HEK293T (cell line): Measurements from ENCODE around the gene CCDC15.
"Not testable (repeated sequence)": the region's sequence is repeated elsewhere in the genome, so short reads cannot be mapped to it uniquely, and the experiment has no call there.

Experiments used
- CTCF ChIA-PET: fragments of 350-600 bp; formaldehyde crosslinking; extraction: SDS; loops from one replicate; lab custom pipeline; 2021; ENCODE audit warnings: antibody characterized with exemption, inconsistent platforms; lab: Yijun Ruan, JAX
- POLR2A ChIA-PET: fragments of 350-600 bp; formaldehyde crosslinking; extraction: SDS; loops from one replicate; lab custom pipeline; 2020; ENCODE audit warnings: antibody characterized with exemption, inconsistent platforms; lab: Yijun Ruan, JAX
- DNase-seq: peaks from one replicate; pipeline ENCODE4 v3.0.0; 2012; ENCODE audit warnings: mixed read lengths; ENCODE audit errors: extremely low spot score
- ARNT ChIP-seq: fragments of 450-650 bp; IDR thresholded peaks from 2 replicates; pipeline ENCODE4 v1.6.1; 2017; ENCODE audit warnings: mild to moderate bottlenecking
- BHLHE40 ChIP-seq: fragments of 450-650 bp; IDR thresholded peaks from 2 replicates; pipeline ENCODE4 v1.6.1; 2016; ENCODE audit warnings: mild to moderate bottlenecking, moderate library complexity, borderline replicate concordance
- CTBP1 ChIP-seq: fragments of 450-650 bp; IDR thresholded peaks from 2 replicates; pipeline ENCODE4 v1.6.1; 2016; ENCODE audit warnings: borderline replicate concordance
- ELF4 ChIP-seq: fragments of 450-650 bp; IDR thresholded peaks from 2 replicates; pipeline ENCODE4 v1.6.1; 2017; ENCODE audit warnings: antibody characterized with exemption
- FOXA1 ChIP-seq: fragments of 450-650 bp; IDR thresholded peaks from 2 replicates; pipeline ENCODE4 v1.6.1; 2016; ENCODE audit warnings: mild to moderate bottlenecking
- FOXK2 ChIP-seq: fragments of 450-650 bp; IDR thresholded peaks from 2 replicates; pipeline ENCODE4 v1.6.1; 2016; ENCODE audit warnings: mild to moderate bottlenecking
- FOXM1 ChIP-seq: fragments of 450-650 bp; IDR thresholded peaks from 2 replicates; pipeline ENCODE4 v1.6.1; 2017; ENCODE audit warnings: mild to moderate bottlenecking, borderline replicate concordance
- HDGF ChIP-seq: fragments of 450-650 bp; IDR thresholded peaks from 2 replicates; pipeline ENCODE4 v1.6.1; 2017; ENCODE audit warnings: antibody characterized with exemption, borderline replicate concordance
- L3MBTL2 ChIP-seq: fragments of 450-650 bp; conservative IDR thresholded peaks from 2 replicates; pipeline ENCODE4 v1.6.1; 2016; ENCODE audit warnings: mild to moderate bottlenecking
- LEF1 ChIP-seq: fragments of 450-650 bp; IDR thresholded peaks from 2 replicates; pipeline ENCODE4 v1.6.1; 2017; ENCODE audit warnings: mild to moderate bottlenecking, borderline replicate concordance
- NFRKB ChIP-seq: fragments of 450-650 bp; IDR thresholded peaks from 2 replicates; pipeline ENCODE4 v1.6.1; 2016; ENCODE audit warnings: mild to moderate bottlenecking, moderate library complexity
- SP1 ChIP-seq: fragments of 450-650 bp; IDR thresholded peaks from 2 replicates; pipeline ENCODE4 v1.6.1; 2017
- SUZ12 ChIP-seq: fragments of 450-650 bp; IDR thresholded peaks from 2 replicates; pipeline ENCODE4 v1.6.1; 2016; ENCODE audit warnings: mild to moderate bottlenecking
- TARDBP ChIP-seq: fragments of 450-650 bp; IDR thresholded peaks from 2 replicates; pipeline ENCODE4 v1.6.1; 2016
- ZNF384 ChIP-seq: fragments of 450-650 bp; IDR thresholded peaks from 2 replicates; pipeline ENCODE4 v1.6.1; 2016
- TF ChIP-seq, protein P1 (sequence below): fragments of 450-650 bp; IDR thresholded peaks from 2 replicates; pipeline ENCODE4 v1.6.1; 2016

The CCDC15 gene

DNA sequence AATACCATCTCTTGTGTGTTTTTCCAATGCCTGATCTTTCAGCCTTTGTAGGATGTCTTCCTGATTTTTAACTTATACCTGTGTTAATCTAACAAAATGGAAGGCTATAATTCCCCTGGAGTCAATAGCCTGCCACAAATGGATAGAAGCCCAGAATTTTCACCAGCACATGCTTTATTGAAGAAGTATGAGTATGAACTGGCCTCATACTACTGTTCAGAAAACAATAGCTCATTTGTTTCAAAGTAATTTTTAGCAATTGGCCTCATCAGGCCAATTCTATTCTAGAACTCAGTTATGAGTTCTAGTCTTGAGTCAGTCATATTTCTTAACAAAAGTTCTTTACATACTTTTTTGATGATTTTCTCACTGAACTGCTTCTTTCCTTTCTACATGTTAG lies 68.5 kb downstream of the CCDC15 start:
- ChIA-PET POLR2A (no interaction called here), CTCF (no interaction called here)
- TF ChIP-seq CTBP1 = no peak
- TF ChIP-seq SP1 = no peak
- TF ChIP-seq, protein P1, sequence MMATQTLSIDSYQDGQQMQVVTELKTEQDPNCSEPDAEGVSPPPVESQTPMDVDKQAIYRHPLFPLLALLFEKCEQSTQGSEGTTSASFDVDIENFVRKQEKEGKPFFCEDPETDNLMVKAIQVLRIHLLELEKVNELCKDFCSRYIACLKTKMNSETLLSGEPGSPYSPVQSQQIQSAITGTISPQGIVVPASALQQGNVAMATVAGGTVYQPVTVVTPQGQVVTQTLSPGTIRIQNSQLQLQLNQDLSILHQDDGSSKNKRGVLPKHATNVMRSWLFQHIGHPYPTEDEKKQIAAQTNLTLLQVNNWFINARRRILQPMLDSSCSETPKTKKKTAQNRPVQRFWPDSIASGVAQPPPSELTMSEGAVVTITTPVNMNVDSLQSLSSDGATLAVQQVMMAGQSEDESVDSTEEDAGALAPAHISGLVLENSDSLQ = no peak
- no peak for TF ChIP-seq SUZ12
- no peak for TF ChIP-seq HDGF
- TF ChIP-seq L3MBTL2 = no peak
- TF ChIP-seq BHLHE40 = no peak
- no peak for TF ChIP-seq ELF4
- no peak for TF ChIP-seq NFRKB
- TF ChIP-seq ARNT = no peak
- no peak for TF ChIP-seq TARDBP
- TF ChIP-seq FOXK2 = no peak
- TF ChIP-seq ZNF384 = no peak
- TF ChIP-seq FOXA1 = no peak
- no peak for TF ChIP-seq LEF1
- TF ChIP-seq FOXM1 = no peak
- no peak for DNase-seq

DNA sequence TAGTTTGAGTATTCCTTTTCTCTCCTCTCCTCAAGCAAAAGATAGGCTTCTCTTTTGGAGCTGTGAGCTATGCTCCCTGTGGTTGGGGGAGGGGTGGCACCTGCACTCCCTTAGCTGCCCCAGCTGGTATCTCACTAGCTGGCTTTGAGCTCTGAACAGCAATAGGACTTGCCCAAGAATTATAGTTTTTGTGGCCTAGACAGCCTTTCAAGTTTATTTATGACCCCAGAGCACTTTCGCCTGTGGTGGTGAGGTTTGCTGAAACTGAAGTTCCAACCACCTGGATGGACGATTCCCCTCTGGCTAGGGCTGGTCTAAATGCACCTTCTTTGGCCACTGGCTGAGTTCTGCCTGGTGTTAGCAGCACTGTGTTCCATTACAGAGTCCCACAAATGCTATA lies 72.0 kb downstream of the CCDC15 start:
- TF ChIP-seq ZNF384 (no peak), FOXA1 (no peak)
- ChIA-PET POLR2A (no interaction called here), CTCF (no interaction called here)
- DNase-seq = no peak

DNA sequence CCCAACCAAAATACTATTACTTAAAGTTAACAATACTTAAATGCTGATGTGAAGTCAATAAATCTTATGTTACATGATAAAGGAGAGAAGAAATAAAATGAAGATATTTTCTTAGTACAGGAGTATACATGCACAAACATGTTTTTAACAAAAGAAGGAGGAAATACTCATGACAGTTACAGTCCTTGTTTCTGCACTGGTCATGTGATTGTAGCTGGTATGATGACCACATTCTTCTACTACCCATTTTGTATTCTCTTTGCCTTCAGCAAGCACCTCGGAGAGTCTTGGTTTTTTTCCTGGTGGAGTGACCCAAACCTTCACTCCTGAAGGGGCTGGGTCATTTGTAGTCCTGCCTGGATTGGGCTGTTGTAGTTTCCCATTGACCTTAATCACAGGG lies 75.4 kb downstream of the CCDC15 start:
- CTCF ChIA-PET, POLR2A ChIA-PET, DNase-seq: not testable (repeated sequence)

DNA sequence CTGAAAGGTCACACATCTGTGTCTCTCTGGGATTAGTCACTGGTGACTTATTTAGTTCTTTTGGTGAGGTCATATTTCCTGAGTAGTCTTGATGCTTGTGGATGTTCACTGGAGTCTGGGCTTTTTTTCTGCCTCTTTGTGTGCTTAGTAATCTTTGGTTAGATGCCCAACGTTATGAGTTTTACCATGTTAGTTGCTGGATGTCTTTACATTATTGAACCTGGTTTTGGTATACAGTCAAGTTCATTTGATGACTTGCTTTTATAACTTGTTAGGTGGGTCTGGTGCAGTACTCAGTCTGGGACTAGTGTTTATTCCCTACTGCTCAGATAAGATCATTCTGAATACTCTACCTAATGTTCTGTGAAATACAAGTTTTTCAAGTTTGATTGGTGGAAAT lies 82.9 kb downstream of the CCDC15 start:
- ChIA-PET POLR2A (no interaction called here), CTCF (no interaction called here)
- DNase-seq = no peak
- TF ChIP-seq ZNF384 = no peak
- no peak for TF ChIP-seq ARNT
- TF ChIP-seq SP1 = no peak
- TF ChIP-seq CTBP1 = no peak
- no peak for TF ChIP-seq BHLHE40
- TF ChIP-seq ELF4 = no peak
- no peak for TF ChIP-seq NFRKB
- no peak for TF ChIP-seq L3MBTL2
- no peak for TF ChIP-seq FOXK2
- no peak for TF ChIP-seq TARDBP
- TF ChIP-seq FOXA1 = no peak
- no peak for TF ChIP-seq HDGF
- TF ChIP-seq FOXM1 = no peak
- TF ChIP-seq LEF1 = no peak
- no peak for TF ChIP-seq SUZ12
- TF ChIP-seq, protein P1 = no peak

DNA sequence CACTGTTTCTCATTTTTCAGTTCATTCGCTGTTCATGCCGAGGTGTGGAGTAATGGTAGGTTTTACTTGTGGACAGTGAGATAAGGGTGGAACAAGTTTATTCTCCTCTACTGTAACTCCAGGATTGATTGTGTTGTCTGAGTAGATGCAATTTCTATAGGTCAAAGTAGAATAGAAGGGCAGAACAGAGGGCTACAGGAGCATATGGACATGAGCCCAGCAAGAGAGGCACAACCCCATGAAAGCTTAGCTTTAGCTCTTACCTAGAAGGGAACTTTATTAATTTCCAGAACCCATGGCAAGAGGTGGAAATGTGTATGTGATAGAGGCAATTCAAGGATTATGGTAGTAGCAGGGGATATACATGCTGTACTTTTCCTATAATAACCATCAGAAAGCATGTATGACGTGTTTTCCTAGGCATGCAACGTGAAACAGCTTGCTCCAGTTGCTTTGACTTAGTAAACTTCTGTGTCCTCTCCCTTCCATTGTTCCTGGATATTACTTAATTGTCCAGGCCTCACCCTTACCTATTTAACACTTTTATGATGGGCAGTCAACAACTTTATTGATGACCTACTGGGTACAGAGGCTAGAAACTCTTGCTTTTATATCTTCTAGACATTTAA lies 95.3 kb downstream of the CCDC15 start:
- DNase-seq = no peak
- CTCF ChIA-PET = no interaction called here
- POLR2A ChIA-PET = no interaction called here
- TF ChIP-seq BHLHE40 = no peak
- TF ChIP-seq LEF1 = no peak
- TF ChIP-seq ELF4 = no peak
- TF ChIP-seq NFRKB = no peak
- no peak for TF ChIP-seq ARNT
- TF ChIP-seq FOXM1 = no peak
- no peak for TF ChIP-seq L3MBTL2
- TF ChIP-seq SP1 = no peak
- no peak for TF ChIP-seq ZNF384
- no peak for TF ChIP-seq SUZ12
- TF ChIP-seq FOXK2 = no peak
- TF ChIP-seq, protein P1 = no peak
- no peak for TF ChIP-seq TARDBP
- no peak for TF ChIP-seq HDGF
- no peak for TF ChIP-seq CTBP1

DNA sequence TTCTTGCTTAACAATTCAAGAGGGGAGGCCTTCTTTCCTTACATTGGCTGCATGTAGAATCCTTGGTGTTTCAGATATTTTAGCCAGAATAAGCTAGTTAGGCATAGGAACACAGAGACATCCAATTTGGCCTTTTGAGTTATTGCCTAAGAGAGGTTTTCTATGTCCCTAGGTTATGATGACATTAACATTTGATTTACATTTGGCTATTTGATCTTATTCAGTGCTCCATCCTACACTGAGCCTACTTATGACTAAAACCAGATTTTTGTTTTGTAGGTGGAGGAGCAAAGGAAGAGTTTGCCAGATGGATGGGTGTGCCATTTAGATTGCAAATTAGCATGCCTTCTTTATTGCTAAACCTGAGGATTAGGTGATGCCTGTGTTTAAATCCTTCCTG lies 98.0 kb downstream of the CCDC15 start:
- POLR2A ChIA-PET = no interaction called here
- no peak for TF ChIP-seq LEF1
- CTCF ChIA-PET = no interaction called here
- DNase-seq = no peak

DNA sequence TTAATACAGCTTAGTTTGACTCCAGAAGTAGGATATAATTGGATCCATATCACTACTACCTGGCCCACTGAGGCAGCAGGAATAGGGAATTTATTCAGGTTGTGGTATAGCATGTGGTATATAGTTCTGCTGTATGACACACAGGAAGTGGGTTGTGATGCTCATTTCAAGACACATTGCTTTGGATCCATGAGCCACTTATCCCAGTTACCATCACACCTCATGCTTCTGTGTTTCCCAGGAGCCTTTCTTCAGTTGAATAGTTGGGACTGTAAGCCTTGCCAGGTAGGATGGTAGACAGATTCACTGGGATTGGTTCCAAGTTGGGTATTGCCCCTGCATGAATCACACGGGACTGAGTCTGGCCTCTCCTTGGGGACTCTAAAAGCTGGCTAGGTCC lies 99.2 kb downstream of the CCDC15 start:
- TF ChIP-seq TARDBP (no peak), ZNF384 (no peak), SUZ12 (no peak), FOXK2 (no peak), LEF1 (no peak), ELF4 (no peak), FOXM1 (no peak), HDGF (no peak)
- POLR2A ChIA-PET = no interaction called here

More for the DNA sequence above, 99.2 kb downstream of the CCDC15 start:
- CTCF ChIA-PET = no interaction called here
- no peak for DNase-seq
